Glomerular visceral epithelial cell (primary cell): ENCODE measurements around the gene BMERB1.
"Not testable (repeated sequence)": the region's sequence is repeated elsewhere in the genome, so short reads cannot be mapped to it uniquely, and the experiment has no call there.

Source experiments
- DNase-seq: peaks from one replicate; pipeline ENCODE4 v3.0.0-alpha.2; 2016; ENCODE audit errors: extremely low spot score

Gene BMERB1

GRCh38 chr16:15593235-15593634 lies 158.8 kb downstream of the BMERB1 start:
- DNase-seq: no peak

DNA sequence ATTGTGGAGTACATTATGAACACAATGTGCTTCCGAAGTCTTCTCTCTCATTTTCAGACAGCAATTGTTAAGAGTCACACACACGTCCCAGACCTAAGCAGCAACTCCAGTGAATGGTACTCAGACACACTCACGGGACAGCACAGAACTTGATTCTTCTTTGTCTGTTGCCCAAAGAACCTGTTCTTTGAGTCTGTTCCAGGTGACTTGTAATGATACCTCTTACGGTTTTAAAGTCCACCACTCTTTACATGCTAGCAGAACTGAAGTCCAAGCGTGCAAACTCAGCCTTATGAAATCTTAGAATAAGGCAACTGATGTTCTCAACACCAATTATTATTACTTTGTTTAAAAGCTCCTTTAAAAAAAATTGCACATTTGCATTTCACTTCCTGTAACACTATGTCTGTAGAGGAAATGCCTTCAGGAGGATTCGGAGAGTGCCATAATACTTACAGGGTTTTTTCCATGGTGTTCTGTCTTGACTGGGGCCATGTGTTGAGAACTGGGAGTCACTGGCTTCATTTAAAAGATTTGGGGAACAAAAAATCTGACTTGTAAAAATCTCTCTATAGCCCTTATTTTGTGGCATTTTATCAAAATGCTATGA lies 160.4 kb downstream of the BMERB1 start:
- DNase-seq: no peak

DNA sequence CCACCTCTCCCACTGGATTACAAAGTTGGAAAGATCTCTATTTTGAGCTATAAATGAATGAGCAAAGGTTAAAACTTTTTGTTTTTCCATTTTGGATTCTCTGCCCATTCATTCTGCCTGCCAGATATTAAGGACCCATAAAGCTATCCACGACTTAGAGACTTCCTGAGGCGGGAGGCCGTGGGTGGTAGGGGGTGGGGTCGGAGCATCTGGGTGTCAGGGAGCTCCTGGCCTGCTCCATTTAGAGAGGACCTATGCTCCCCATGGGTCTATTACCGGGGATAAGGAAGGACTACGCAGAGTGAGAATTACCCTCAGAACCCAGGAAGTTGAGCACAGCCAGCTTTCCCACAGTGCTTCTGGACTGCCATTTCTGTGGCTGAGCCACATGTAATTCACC lies 162.7 kb downstream of the BMERB1 start:
- no peak for DNase-seq

DNA sequence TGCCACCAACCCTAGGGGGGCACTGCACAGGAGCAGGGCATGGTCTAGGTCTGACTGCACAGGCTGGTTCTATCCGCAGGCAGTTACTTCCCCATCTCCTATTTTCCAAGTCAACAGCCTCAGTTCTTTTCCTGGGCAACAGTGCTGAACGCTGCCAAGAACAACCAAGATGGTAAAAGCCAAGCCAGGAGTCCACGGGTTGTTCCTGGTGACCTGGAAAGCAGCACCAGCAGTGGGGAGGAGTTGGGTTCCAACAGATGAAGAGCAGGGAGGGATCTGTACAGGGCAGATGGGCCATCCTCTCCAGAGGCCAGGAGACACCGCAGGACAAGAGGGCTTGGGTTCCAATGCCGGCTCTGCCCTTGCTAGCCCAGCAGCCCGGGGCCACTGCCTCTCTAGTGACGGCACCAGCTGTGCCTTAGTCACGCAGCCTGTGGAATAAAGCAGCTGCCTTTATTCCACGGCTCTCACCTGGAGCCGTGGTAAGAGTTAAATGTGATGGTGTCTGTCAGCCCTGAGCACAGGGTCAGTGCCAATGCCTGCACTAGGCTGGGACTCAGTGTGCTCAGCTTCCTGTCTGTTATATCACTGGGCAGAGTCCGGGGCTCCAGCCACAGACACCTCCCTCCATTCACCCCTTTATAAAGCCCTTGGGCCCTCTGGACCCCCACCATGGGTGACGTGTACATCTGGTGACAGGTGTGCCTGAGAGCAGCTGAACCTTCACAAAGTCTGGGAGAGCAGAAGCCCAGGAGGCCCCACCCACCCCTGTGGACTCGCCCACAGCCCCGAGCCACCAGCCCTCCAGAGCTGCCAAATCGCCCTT lies 163.6 kb downstream of the BMERB1 start:
- DNase-seq: no peak

DNA sequence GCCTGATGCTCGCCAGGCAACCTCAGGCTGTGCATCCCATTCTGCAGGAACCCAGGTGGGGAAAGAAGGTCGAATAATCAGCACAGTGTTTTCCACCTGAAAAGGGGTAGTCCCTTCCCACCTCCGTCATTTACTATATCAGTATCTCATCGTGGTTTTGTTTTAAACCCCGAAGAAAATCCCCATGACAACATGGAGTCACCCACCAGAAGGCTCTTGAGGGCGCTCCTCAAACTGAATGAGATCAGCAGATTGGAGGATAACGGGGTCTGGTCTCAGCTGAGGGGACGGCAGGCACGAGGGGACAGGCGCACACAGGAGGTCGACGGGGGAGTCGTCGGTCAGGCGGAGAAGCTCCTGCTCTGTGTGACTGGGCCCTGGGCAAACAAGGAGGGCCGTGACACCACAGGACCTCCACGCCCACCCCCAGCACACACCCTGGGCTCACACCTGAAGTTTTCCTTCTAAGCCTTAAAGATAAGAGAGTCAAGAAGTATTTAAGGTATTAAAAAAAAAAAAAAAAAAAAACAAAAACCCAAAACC lies 164.3 kb downstream of the BMERB1 start:
- DNase-seq: no peak

DNA sequence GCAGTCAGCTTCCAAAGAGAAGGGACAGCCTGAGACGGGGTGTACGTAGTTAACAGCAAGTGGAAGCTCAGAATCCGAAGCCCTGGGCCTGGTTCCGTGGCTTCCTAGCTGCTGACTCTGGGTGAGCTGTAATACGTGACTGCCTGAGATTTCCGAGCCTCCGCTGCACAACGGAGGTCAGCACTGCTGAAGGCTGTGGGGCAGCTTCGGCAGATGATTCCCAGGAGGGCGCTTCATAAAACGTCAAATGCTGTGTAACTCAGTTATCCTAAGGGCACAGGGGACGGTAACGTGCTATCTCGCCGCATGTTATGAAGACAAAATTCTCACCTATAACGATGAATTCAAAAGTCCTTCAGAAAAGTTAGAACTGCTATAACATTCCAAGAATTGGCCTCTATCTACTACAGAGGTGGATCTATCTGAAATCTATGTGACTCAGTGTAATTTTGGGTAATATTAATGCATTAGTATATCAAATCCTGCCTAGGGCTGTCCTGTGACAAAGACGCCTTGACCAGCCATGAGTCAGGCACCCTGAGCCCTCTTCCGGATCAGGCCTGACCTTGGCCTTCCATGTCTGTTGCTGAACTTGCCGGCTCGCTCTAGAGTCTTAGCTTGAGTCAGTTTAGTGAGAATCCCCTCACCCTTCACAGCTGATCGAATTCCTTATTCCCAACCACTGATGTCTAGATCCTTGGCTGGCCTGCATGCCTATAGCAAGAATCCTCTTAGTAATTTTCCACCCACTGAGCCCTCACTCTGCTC lies 165.1 kb downstream of the BMERB1 start:
- no peak for DNase-seq

DNA sequence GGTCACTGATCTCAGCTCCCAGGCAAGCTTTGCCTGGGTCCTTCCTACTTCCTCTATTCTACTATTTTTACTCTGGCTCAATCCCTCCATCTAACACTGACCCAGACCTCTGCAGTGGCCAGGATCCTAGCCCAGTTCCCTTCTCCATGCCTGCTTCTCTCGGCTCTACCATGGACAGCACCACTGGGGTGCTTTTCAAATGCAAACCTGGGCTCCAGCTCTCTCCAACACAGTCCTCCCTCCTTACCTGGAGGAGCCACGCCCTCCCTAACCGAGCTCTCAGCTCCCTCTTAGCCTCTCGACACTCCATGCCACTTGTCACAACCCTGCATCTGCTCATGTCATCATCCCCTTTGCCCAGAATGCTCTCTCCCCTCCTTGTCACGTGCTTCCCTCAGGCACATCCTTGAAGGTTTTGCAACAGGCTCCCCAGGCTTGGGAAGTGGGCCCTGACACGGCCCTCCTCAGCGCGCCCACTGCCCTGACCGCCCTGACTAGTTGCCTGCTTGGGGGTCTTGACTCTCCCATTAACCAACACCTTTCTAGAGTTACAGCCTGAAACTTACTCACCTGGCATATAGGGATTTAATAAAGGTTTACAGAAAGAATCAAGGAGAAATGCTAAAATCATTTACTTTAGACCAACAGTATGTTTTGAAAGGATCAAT lies 167.0 kb downstream of the BMERB1 start:
- no peak for DNase-seq

- DNase-seq: no peak
These were observed 168.1 kb downstream of the BMERB1 start for GRCh38 chr16:15602285-15603044.

GRCh38 chr16:15604460-15605440 lies 170.4 kb downstream of the BMERB1 start:
- DNase-seq: no peak

DNA sequence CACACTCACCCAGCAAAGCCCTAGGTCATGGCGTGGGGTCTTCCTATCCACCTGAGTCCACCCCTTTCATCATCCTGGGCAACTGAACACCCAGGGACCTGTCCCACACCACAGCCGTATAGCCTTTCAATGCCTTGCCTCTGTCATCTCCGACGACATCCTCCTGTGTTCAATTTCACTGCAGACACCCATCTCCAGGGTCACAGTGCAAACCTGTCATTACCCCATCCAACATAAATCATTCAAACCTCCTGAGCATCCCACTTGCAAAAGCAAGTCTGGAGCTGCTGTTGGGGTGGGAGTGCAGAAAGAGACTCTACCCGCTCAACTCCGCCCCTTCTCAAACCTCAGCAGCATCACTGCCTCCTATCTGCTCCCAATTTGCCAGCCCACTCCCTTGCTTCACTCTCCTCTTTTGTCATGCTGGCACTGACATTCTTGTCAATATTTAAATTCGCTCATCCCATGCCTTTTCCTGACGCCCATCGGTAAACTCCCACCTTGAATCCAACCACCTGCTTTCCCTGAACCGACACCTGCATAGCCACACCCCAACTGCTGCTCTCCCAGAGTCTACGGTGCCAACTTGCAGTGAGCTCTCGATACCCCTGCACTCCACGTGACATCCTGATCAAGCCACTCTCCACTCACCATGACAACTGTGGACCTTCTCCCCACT lies 171.6 kb downstream of the BMERB1 start:
- no peak for DNase-seq

DNA sequence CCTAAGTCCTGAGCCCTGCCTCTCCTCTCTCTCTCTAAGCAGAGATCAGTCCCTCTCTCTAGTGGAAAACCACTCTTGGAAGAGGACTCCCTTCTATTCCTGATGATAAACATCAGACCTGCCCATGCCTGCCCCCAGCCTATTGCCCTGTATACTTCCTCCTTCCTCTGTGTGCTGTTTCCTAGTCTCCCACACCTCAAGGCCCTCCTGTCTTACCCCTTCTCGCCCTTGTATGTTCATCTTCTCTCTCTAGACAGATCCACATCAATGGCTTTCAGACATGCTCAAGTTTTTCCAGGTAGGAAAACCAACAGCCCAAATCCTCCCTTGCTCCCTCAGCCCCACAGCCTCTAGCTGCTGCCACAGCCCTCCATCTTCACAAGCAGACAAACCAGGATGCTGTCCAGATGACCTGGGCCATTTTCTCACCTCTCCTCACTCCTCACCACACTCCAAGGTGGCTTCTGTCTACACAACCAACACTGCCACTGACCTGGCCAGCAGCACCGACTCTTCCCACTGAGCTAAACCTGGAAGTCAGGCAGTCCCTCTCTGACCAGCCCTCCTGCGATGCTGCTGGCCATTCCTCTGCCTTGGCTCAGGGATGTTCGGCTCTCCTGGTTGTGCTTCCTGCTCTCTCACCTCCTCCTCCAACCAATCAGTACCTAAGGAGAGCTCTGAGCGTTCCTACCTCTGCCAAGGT lies 172.3 kb downstream of the BMERB1 start:
- DNase-seq: no peak

GRCh38 chr16:15607221-15607699 lies 172.9 kb downstream of the BMERB1 start:
- DNase-seq: not testable (repeated sequence)

- no peak for DNase-seq
These were observed 173.5 kb downstream of the BMERB1 start for GRCh38 chr16:15607700-15608396.

DNA sequence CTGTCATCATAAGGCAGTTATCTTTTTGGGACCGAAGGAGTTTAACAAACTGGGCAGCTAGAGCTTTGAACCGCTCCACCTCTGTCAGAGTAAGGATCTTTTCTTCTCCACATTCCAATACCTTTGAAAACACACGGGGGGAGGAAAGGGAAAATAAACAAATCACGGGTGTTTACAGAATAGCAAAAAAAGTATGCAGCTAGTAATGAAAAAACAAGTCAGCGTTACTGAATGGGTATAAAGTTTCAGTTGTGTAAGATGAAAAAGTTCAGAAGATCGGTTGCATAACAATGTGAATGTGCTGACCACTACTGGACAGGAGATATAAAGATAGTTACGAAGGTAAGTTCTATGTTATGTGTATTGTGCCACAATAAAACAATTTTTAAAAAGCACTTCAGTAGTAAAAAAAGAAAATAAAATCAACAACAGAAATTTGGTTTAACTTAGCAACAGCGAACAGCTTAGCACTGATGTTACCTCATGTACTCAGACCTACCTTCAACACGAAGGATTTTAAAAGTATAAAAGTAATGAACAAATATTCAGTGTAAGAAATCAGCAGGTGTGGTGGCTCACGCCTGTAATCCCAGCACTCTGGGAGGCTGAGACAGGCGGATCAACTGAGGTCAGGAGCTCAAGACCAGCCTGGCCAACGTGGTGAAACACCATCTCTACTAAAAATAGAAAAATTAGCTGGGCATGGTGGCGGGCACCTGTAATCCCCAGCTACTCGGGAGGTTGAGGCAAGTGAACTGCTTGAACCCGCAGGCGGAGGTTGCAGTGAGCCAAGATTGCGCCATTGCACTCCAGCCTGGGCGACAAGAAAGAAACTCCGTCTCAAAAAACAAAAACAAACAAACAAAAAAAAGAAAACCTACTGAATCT lies 174.3 kb downstream of the BMERB1 start:
- DNase-seq: no peak

DNA sequence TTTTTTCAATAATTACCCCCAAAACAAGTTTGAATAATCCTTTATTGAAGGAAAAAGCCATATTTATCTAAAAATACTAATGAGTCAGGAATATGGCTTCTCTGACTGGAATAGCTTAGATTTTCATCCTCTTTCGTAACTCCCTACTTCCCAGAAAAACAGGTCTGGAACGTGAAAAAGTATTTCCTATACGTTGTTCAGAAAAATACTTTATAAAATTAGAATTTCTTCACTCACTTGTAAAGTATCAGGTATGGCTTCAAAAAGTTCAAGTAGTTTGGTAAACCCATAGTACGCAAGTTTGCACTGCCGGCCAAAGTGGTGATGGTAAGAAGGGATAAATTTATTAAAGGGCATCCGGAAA lies 174.9 kb downstream of the BMERB1 start:
- DNase-seq: no peak

GRCh38 chr16:15610369-15610871 lies 176.0 kb downstream of the BMERB1 start:
- no peak for DNase-seq

GRCh38 chr16:15611610-15612009 lies 177.2 kb downstream of the BMERB1 start:
- DNase-seq: no peak
